Karpas-422 (cell line): ENCODE data around the gene AGPAT3. TPM values are rescaled to one million over a fixed set of nuclear protein-coding genes. Genes with fewer than 3 reads are reported as not detected.

ENCODE experiments used
- DNase-seq: peaks from one replicate; pipeline ENCODE4 v3.0.0-alpha.2; 2015
- H2AFZ ChIP-seq: fragments of 200-600 bp; sonication (generic); 2 replicates; pipeline ENCODE4 v1.6.1; 2014; ENCODE audit warnings: antibody characterized with exemption, low read length, mixed read lengths
- H3K27ac ChIP-seq: fragments of 200-600 bp; sonication (generic); 2 replicates; pipeline ENCODE4 v1.5.1; 2014; ENCODE audit warnings: mild to moderate bottlenecking, low read length, moderate library complexity
- H3K27me3 ChIP-seq: fragments of 200-600 bp; sonication (generic); 2 replicates; pipeline ENCODE4 v1.6.1; 2014; ENCODE audit warnings: low read length, mixed read lengths
- H3K36me3 ChIP-seq: fragments of 200-600 bp; sonication (generic); 2 replicates; pipeline ENCODE4 v1.6.1; 2014; ENCODE audit warnings: low read length, mixed read lengths; ENCODE audit not compliant: insufficient read depth
- H3K4me1 ChIP-seq: fragments of 200-600 bp; sonication (generic); 2 replicates; pipeline ENCODE4 v1.6.1; 2014; ENCODE audit warnings: mild to moderate bottlenecking, low read length, mixed read lengths
- H3K4me2 ChIP-seq: fragments of 200-600 bp; sonication (generic); 2 replicates; pipeline ENCODE4 v1.6.1; 2014; ENCODE audit warnings: low read length, low read depth, mild to moderate bottlenecking; ENCODE audit not compliant: poor library complexity, severe bottlenecking
- H3K4me3 ChIP-seq: fragments of 200-600 bp; sonication (generic); 2 replicates; pipeline ENCODE4 v1.5.1; 2014; ENCODE audit warnings: mild to moderate bottlenecking, antibody characterized with exemption, low read length, mixed read lengths
- H3K79me2 ChIP-seq: fragments of 200-600 bp; sonication (generic); 2 replicates; pipeline ENCODE4 v1.6.1; 2014; ENCODE audit warnings: mild to moderate bottlenecking, low read length, mixed read lengths
- H3K9ac ChIP-seq: fragments of 200-600 bp; sonication (generic); 2 replicates; pipeline ENCODE4 v1.6.0; 2014; ENCODE audit warnings: low read length
- H3K9me2 ChIP-seq: fragments of 200-600 bp; sonication (generic), shearing (Covaris generic); replicated peaks from 2 replicates; pipeline ENCODE4 v1.6.0; 2014; ENCODE audit warnings: mild to moderate bottlenecking, low read length, moderate library complexity; ENCODE audit not compliant: insufficient read depth
- H3K9me3 ChIP-seq: fragments of 300-700, 200-600 bp; sonication (generic); 2 replicates; pipeline ENCODE4 v1.6.1; 2014; ENCODE audit warnings: low read length, mixed read lengths
- H4K20me1 ChIP-seq: fragments of 200-600 bp; sonication (generic); 2 replicates; pipeline ENCODE4 v1.6.1; 2014; ENCODE audit warnings: mild to moderate bottlenecking, antibody characterized with exemption, low read length, low read depth; ENCODE audit not compliant: insufficient read depth
- total RNA-seq: library from RNA; depleted of rRNA; stranded (reverse); fragments of >200 nt; shearing (Covaris generic); gene quantifications from 2 replicates; pipeline ENCODE4 v1.2.3, GENCODE V29; 2014; ENCODE audit warnings: low replicate concordance

AGPAT3 gene
- total RNA-seq, 1 experiment from 2014 or later: 29.0 TPM

GRCh38 chr21:43879348-43880110 lies 14.5 kb downstream of the AGPAT3 start:
- Histone ChIP-seq H3K4me2 (no peak overlapping the region), H3K79me2 (peaks cover 97% of the 10 kb centered on the region), H3K36me3 (peaks cover 14% of the 10 kb centered on the region), H2AFZ (no peak overlapping the region), H3K27ac (no peak overlapping the region), H3K27me3 (no peaks in the 10 kb centered on the region), H3K4me3 (no peak overlapping the region), H3K9me2 (no peaks in the 10 kb centered on the region), H3K9me3 (no peaks in the 10 kb centered on the region), H4K20me1 (peaks cover 4% of the 10 kb centered on the region; the same call in 1 of the 2 replicates), H3K4me1 (peaks cover 21% of the 10 kb centered on the region), H3K9ac (no peak overlapping the region)
- DNase-seq: no peak

GRCh38 chr21:43880111-43880985 lies 15.3 kb downstream of the AGPAT3 start:
- DNase-seq: no peak
- Histone ChIP-seq H3K79me2 (peaks cover 97% of the 10 kb centered on the region), H3K9me2 (no peaks in the 10 kb centered on the region), H3K4me3 (no peak overlapping the region), H3K27ac (no peak overlapping the region), H4K20me1 (peaks cover 4% of the 10 kb centered on the region; the same call in 1 of the 2 replicates), H3K36me3 (peaks cover 6% of the 10 kb centered on the region), H3K4me2 (no peak overlapping the region), H2AFZ (no peak overlapping the region), H3K9ac (no peak overlapping the region), H3K27me3 (no peaks in the 10 kb centered on the region), H3K9me3 (no peaks in the 10 kb centered on the region), H3K4me1 (peaks cover 21% of the 10 kb centered on the region)

- Histone ChIP-seq H3K79me2 (peaks cover 95% of the 10 kb centered on the region), H3K4me3 (no peak overlapping the region), H3K9me2 (no peaks in the 10 kb centered on the region), H3K9ac (no peak overlapping the region), H3K4me2 (no peak overlapping the region), H3K4me1 (peaks cover 21% of the 10 kb centered on the region), H3K27me3 (no peaks in the 10 kb centered on the region), H3K36me3 (peaks cover 5% of the 10 kb centered on the region; the same call in 1 of the 2 replicates), H2AFZ (no peak overlapping the region), H4K20me1 (peaks cover 5% of the 10 kb centered on the region; the same call in 1 of the 2 replicates), H3K9me3 (no peaks in the 10 kb centered on the region), H3K27ac (no peak overlapping the region)
- DNase-seq: no peak
Measured at GRCh38 chr21:43881283-43881682, 16.3 kb downstream of the AGPAT3 start.

- peaks cover 8% of the 10 kb centered on the region for H3K36me3 ChIP-seq
- no peak overlapping the region for H3K4me2 ChIP-seq
- H3K79me2 ChIP-seq: peaks cover 95% of the 10 kb centered on the region
- no peak overlapping the region for H3K9ac ChIP-seq
- peaks cover 21% of the 10 kb centered on the region for H3K4me1 ChIP-seq
- no peak overlapping the region for H3K4me3 ChIP-seq
- no peaks in the 10 kb centered on the region for H3K27me3 ChIP-seq
- no peak for DNase-seq
- H3K9me2 ChIP-seq: no peaks in the 10 kb centered on the region
- no peaks in the 10 kb centered on the region for H3K9me3 ChIP-seq
- peaks cover 11% of the 10 kb centered on the region; the same call in 1 of the 2 replicates for H4K20me1 ChIP-seq
- H2AFZ ChIP-seq: no peak overlapping the region
- H3K27ac ChIP-seq: no peak overlapping the region
Measured at GRCh38 chr21:43881935-43882334, 16.9 kb downstream of the AGPAT3 start.

GRCh38 chr21:43882952-43883545 lies 18.0 kb downstream of the AGPAT3 start:
- H3K9me3 ChIP-seq: no peaks in the 10 kb centered on the region
- H3K4me3 ChIP-seq: no peak overlapping the region
- no peak overlapping the region for H3K9ac ChIP-seq
- no peak for DNase-seq
- no peaks in the 10 kb centered on the region for H3K9me2 ChIP-seq
- no peaks in the 10 kb centered on the region for H3K27me3 ChIP-seq
- peaks cover 11% of the 10 kb centered on the region; the same call in 1 of the 2 replicates for H4K20me1 ChIP-seq
- H3K27ac ChIP-seq: no peak overlapping the region
- H2AFZ ChIP-seq: no peak overlapping the region
- peaks cover 10% of the 10 kb centered on the region for H3K36me3 ChIP-seq
- H3K4me1 ChIP-seq: peaks cover 21% of the 10 kb centered on the region
- H3K4me2 ChIP-seq: no peak overlapping the region
- H3K79me2 ChIP-seq: peaks cover 95% of the 10 kb centered on the region

- Histone ChIP-seq H4K20me1 (peaks cover 11% of the 10 kb centered on the region; the same call in 1 of the 2 replicates), H3K79me2 (peaks cover 95% of the 10 kb centered on the region), H3K36me3 (peaks cover 6% of the 10 kb centered on the region), H3K4me2 (no peak overlapping the region), H2AFZ (no peak overlapping the region), H3K9me3 (no peaks in the 10 kb centered on the region), H3K27me3 (no peaks in the 10 kb centered on the region), H3K4me1 (peaks cover 21% of the 10 kb centered on the region), H3K9ac (no peak overlapping the region), H3K9me2 (no peaks in the 10 kb centered on the region), H3K4me3 (no peak overlapping the region), H3K27ac (no peak overlapping the region)
- no peak for DNase-seq
Measured at GRCh38 chr21:43884012-43884860, 19.2 kb downstream of the AGPAT3 start.

GRCh38 chr21:43884861-43885417 lies 19.9 kb downstream of the AGPAT3 start:
- Histone ChIP-seq H3K9ac (no peak overlapping the region), H3K36me3 (peaks cover 9% of the 10 kb centered on the region), H3K79me2 (peaks cover 95% of the 10 kb centered on the region), H3K27me3 (no peaks in the 10 kb centered on the region), H2AFZ (no peak overlapping the region), H3K9me3 (no peaks in the 10 kb centered on the region), H3K27ac (no peak overlapping the region), H4K20me1 (peaks cover 11% of the 10 kb centered on the region; the same call in 1 of the 2 replicates), H3K4me3 (no peak overlapping the region), H3K4me2 (no peak overlapping the region), H3K4me1 (peaks cover 21% of the 10 kb centered on the region), H3K9me2 (no peaks in the 10 kb centered on the region)
- DNase-seq: no peak
